ENCODE results near the gene C1R. TPM values are rescaled to one million over a fixed set of nuclear protein-coding genes. Genes with fewer than 3 reads are reported as not detected.
A peak's percentile ranks its signal among the peaks of the same experiment; 100 is the strongest.

The C1R gene
- total RNA-seq, 2 donors from 2014 or later = 191 to 467 TPM

- H3K36me3 ChIP-seq = no peaks in the 10 kb centered on the region
These were observed 43.8 kb upstream of the C1R start for GRCh38 chr12:7136071-7136470.

DNA sequence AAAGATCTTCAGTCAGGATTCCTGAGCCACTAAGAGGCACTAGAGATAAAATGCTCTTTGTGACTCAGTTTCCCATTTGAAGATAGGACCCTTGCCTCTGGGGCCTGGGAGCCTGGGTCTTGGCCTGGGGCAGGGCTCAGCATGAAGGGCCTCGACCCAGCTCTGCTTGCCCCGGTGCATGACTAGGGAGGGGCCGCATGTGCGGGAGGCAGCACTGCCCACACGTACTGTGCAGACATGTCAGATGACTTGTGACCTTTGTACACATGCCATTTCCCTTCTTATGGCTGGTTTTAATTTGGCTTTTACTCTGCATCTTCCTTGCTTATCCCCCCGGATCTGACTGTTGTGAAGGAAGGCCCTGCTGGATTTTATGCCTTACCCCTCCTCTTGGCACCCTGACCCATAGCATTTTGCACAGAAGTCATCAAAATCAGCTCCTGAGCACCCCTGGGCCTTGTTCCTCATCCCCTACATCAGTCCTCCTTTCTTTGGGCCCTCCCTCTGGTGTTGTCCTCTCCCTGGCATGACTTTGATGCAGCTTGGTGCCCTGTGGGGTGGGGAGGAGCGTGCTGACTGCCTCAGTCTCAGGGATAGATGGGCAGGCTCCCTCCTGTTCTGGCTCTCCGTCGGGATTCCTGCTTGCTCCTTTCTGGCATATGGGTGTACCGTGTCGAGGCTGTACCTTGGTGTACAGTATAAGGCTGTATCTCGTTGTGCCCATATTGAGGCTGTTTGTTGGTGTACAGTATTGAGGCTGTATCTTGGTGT lies 42.3 kb upstream of the C1R start:
- no peaks in the 10 kb centered on the region for H3K36me3 ChIP-seq
- DNase-seq (ENCODE audit: low spot score) = no peak
- no peaks in the 10 kb centered on the region for H3K9me3 ChIP-seq
- no peaks in the 10 kb centered on the region for H3K27me3 ChIP-seq
- no peak overlapping the region for H3K27ac ChIP-seq
- TF ChIP-seq, protein P1, sequence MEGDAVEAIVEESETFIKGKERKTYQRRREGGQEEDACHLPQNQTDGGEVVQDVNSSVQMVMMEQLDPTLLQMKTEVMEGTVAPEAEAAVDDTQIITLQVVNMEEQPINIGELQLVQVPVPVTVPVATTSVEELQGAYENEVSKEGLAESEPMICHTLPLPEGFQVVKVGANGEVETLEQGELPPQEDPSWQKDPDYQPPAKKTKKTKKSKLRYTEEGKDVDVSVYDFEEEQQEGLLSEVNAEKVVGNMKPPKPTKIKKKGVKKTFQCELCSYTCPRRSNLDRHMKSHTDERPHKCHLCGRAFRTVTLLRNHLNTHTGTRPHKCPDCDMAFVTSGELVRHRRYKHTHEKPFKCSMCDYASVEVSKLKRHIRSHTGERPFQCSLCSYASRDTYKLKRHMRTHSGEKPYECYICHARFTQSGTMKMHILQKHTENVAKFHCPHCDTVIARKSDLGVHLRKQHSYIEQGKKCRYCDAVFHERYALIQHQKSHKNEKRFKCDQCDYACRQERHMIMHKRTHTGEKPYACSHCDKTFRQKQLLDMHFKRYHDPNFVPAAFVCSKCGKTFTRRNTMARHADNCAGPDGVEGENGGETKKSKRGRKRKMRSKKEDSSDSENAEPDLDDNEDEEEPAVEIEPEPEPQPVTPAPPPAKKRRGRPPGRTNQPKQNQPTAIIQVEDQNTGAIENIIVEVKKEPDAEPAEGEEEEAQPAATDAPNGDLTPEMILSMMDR (IDR thresholded peaks at IDR 0.05) = no peak
- no peak overlapping the region for H3K4me3 ChIP-seq
- H3K4me1 ChIP-seq = peaks cover 0 to 18% of the 10 kb centered on the region in 2 donors

More at GRCh38 chr12:7136071-7136470, 43.8 kb upstream of the C1R start:
- no peaks in the 10 kb centered on the region for H3K27me3 ChIP-seq
- peaks cover 0 to 3% of the 10 kb centered on the region in 2 donors for H3K4me1 ChIP-seq
- DNase-seq (ENCODE audit: low spot score) = no peak
- TF ChIP-seq, protein P1 (IDR thresholded peaks at IDR 0.05) = no peak
- no peak overlapping the region for H3K27ac ChIP-seq
- no peak overlapping the region for H3K4me3 ChIP-seq
- H3K9me3 ChIP-seq = no peaks in the 10 kb centered on the region

- Histone ChIP-seq H3K27ac (no peak overlapping the region), H3K4me3 (no peak overlapping the region), H3K9me3 (no peaks in the 10 kb centered on the region), H3K36me3 (no peaks in the 10 kb centered on the region), H3K27me3 (no peaks in the 10 kb centered on the region), H3K4me1 (peaks cover 0 to 32% of the 10 kb centered on the region in 2 donors)
- TF ChIP-seq, protein P1 (IDR thresholded peaks at IDR 0.05) = no peak
- DNase-seq (ENCODE audit: low spot score) = no peak
These were observed 39.2 kb upstream of the C1R start for GRCh38 chr12:7131502-7131866.

GRCh38 chr12:7130701-7131501 lies 38.7 kb upstream of the C1R start:
- Histone ChIP-seq H3K27ac (peak overlapping the region; percentile 43 to 78), H3K4me1 (peaks cover 0 to 32% of the 10 kb centered on the region in 2 donors), H3K27me3 (no peaks in the 10 kb centered on the region), H3K4me3 (peak overlapping the region; percentile 60 to 70), H3K36me3 (no peaks in the 10 kb centered on the region), H3K9me3 (no peaks in the 10 kb centered on the region)
- TF ChIP-seq, protein P1 (IDR thresholded peaks at IDR 0.05) = no peak
- DNase-seq (ENCODE audit: low spot score) = no peak

DNA sequence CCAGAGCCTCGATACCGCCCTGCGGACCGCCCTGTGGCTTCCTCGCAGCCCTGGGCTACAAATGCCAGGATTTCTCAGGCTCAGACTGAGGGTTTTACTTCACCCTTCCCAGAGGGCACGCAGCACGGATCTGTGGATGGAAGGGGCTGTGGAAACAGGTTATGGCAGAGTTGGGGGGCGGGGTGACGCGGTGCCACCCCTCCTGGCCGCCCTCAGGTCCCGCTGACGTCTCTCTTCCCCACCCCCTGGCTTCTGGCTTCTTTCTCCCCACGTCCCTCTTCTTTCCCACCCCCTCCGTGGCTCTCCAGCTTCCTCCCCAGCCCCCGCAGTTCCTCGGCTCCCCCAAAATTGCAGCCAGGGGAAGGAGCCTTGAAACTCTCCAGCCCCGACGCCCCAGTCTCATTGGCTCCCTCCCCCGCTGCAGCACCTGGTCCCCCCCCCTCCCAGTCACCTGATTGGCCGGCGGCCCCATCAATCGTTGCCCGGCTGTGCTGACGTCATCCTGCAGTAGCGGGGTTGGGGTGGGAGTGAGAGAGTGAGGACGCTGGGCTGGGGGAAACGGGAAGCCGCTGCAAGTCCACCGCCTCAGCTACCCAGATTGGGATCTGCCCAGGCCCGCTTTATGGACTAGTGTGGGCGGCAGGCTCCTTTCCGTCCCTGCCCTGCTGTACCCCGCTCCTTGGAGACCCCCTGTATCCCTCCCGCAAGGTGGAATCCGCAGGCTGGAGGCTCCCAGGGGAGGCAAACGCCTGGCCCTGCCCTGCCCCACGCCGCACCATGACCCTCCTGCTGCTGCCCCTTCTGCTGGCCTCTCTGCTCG lies 37.8 kb upstream of the C1R start, which contains the start of gene CLSTN3:
TSS of gene CLSTN3 (plus strand) at position 500 of the 820 bp plus-strand sequence. CDS start at position 778, 278 bp downstream.
- no peaks in the 10 kb centered on the region for H3K36me3 ChIP-seq
- peak within 1 kb of the TSS; percentile 60 to 70 for H3K4me3 ChIP-seq
- peaks cover 0 to 32% of the 10 kb centered on the region in 2 donors for H3K4me1 ChIP-seq
- no peaks in the 10 kb centered on the region for H3K9me3 ChIP-seq
- no peaks in the 10 kb centered on the region for H3K27me3 ChIP-seq
- H3K27ac ChIP-seq = peak within 1 kb of the TSS; percentile 43 to 78
- TF ChIP-seq, protein P1 (IDR thresholded peaks at IDR 0.05) = no peak
- peak; percentile 68 for DNase-seq (ENCODE audit: low spot score)

All from right atrium auricular region (tissue), 2 donors.